Measurements from ENCODE around the gene ABI1. TPM values are rescaled to one million over a fixed set of nuclear protein-coding genes. Genes with fewer than 3 reads are reported as not detected.

The ABI1 gene
- total and polyA plus RNA-seq, 4 donors, result 10.7 to 18.3 (median 14.3) TPM

DNA sequence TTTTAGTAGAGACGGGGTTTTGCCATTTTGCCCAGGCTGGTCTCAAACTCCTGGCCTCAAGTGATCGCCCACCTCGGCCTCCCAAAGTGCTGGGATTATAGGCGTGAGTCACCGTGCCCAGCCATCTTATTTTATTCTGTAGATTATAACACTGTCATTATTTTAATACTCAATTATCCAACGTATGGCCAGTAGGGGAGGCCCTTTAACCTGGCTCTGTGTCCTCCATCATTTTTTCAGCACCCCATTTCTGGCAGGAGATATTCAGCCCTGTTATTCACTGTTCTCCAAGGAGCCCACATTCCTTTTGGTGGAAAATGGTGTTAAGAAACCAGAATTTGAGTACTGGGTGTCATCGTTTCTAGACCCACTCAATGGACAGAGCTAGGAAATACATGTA is 131.8 kb downstream of the ABI1 start:
- H3K4me1 ChIP-seq (ENCODE audit: control insufficient read depth in 4 of 4, insufficient read depth in 4 of 4, low read length in 3 of 4), result peaks cover 2 to 7% (median 4%) of the 10 kb centered on the region in 4 donors
- WGBS, result 95% methylated on average over 7 of the region's 7 CpGs
- H3K27me3 ChIP-seq (ENCODE audit: control insufficient read depth in 4 of 4, insufficient read depth in 4 of 4, low read length in 3 of 4), result no peaks in the 10 kb centered on the region
- no peak for TF ChIP-seq TAF1 (conservative IDR thresholded peaks at IDR 0.05)
- no peak for TF ChIP-seq GABPA (IDR thresholded peaks at IDR 0.05 in 1 of 2, conservative IDR thresholded peaks at IDR 0.05 in 1 of 2)
- TF ChIP-seq NR2F2 (IDR thresholded peaks at IDR 0.05), result no peak
- TF ChIP-seq, protein P1, sequence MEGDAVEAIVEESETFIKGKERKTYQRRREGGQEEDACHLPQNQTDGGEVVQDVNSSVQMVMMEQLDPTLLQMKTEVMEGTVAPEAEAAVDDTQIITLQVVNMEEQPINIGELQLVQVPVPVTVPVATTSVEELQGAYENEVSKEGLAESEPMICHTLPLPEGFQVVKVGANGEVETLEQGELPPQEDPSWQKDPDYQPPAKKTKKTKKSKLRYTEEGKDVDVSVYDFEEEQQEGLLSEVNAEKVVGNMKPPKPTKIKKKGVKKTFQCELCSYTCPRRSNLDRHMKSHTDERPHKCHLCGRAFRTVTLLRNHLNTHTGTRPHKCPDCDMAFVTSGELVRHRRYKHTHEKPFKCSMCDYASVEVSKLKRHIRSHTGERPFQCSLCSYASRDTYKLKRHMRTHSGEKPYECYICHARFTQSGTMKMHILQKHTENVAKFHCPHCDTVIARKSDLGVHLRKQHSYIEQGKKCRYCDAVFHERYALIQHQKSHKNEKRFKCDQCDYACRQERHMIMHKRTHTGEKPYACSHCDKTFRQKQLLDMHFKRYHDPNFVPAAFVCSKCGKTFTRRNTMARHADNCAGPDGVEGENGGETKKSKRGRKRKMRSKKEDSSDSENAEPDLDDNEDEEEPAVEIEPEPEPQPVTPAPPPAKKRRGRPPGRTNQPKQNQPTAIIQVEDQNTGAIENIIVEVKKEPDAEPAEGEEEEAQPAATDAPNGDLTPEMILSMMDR (IDR thresholded peaks at IDR 0.05; ENCODE audit: low read depth, low read length, missing input control), result no peak
- TF ChIP-seq JUND (IDR thresholded peaks at IDR 0.05), result no peak
- TF ChIP-seq EGR1 (IDR thresholded peaks at IDR 0.05; ENCODE audit: low read depth in 2 of 2), result no peak
- TF ChIP-seq, protein P2, sequence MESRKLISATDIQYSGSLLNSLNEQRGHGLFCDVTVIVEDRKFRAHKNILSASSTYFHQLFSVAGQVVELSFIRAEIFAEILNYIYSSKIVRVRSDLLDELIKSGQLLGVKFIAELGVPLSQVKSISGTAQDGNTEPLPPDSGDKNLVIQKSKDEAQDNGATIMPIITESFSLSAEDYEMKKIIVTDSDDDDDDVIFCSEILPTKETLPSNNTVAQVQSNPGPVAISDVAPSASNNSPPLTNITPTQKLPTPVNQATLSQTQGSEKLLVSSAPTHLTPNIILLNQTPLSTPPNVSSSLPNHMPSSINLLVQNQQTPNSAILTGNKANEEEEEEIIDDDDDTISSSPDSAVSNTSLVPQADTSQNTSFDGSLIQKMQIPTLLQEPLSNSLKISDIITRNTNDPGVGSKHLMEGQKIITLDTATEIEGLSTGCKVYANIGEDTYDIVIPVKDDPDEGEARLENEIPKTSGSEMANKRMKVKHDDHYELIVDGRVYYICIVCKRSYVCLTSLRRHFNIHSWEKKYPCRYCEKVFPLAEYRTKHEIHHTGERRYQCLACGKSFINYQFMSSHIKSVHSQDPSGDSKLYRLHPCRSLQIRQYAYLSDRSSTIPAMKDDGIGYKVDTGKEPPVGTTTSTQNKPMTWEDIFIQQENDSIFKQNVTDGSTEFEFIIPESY (IDR thresholded peaks at IDR 0.05), result no peak
- no peak for TF ChIP-seq SP1 (IDR thresholded peaks at IDR 0.05)
- TF ChIP-seq, protein P3, sequence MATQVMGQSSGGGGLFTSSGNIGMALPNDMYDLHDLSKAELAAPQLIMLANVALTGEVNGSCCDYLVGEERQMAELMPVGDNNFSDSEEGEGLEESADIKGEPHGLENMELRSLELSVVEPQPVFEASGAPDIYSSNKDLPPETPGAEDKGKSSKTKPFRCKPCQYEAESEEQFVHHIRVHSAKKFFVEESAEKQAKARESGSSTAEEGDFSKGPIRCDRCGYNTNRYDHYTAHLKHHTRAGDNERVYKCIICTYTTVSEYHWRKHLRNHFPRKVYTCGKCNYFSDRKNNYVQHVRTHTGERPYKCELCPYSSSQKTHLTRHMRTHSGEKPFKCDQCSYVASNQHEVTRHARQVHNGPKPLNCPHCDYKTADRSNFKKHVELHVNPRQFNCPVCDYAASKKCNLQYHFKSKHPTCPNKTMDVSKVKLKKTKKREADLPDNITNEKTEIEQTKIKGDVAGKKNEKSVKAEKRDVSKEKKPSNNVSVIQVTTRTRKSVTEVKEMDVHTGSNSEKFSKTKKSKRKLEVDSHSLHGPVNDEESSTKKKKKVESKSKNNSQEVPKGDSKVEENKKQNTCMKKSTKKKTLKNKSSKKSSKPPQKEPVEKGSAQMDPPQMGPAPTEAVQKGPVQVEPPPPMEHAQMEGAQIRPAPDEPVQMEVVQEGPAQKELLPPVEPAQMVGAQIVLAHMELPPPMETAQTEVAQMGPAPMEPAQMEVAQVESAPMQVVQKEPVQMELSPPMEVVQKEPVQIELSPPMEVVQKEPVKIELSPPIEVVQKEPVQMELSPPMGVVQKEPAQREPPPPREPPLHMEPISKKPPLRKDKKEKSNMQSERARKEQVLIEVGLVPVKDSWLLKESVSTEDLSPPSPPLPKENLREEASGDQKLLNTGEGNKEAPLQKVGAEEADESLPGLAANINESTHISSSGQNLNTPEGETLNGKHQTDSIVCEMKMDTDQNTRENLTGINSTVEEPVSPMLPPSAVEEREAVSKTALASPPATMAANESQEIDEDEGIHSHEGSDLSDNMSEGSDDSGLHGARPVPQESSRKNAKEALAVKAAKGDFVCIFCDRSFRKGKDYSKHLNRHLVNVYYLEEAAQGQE (IDR thresholded peaks at IDR 0.05), result no peak
- no peak for TF ChIP-seq RXRA (IDR thresholded peaks at IDR 0.05)
- TF ChIP-seq HNF4G (IDR thresholded peaks at IDR 0.05), result no peak
- TF ChIP-seq YY1 (IDR thresholded peaks at IDR 0.05), result no peak
- TF ChIP-seq RAD21 (IDR thresholded peaks at IDR 0.05), result no peak
- TF ChIP-seq, protein P4, sequence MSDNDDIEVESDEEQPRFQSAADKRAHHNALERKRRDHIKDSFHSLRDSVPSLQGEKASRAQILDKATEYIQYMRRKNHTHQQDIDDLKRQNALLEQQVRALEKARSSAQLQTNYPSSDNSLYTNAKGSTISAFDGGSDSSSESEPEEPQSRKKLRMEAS (IDR thresholded peaks at IDR 0.05), result no peak
- TF ChIP-seq, protein P5, sequence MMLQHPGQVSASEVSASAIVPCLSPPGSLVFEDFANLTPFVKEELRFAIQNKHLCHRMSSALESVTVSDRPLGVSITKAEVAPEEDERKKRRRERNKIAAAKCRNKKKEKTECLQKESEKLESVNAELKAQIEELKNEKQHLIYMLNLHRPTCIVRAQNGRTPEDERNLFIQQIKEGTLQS (IDR thresholded peaks at IDR 0.05), result no peak
- no peak for TF ChIP-seq HNF4A (conservative IDR thresholded peaks at IDR 0.05)
- TF ChIP-seq FOXA1 (IDR thresholded peaks at IDR 0.05), result no peak
- no peak for TF ChIP-seq FOXA2 (IDR thresholded peaks at IDR 0.05)
- DNase-seq (ENCODE audit: low spot score), result no peak
- no peak overlapping the region for H3K27ac ChIP-seq (ENCODE audit: low read depth in 1 of 2, low read length in 2 of 2)
- peaks cover 0 to 14% (median 10%) of the 10 kb centered on the region in 4 donors for H3K36me3 ChIP-seq (ENCODE audit: control insufficient read depth in 4 of 4, insufficient read depth in 3 of 4, low read depth in 1 of 4, low read length in 3 of 4)
- no peaks in the 10 kb centered on the region for H3K9me3 ChIP-seq (ENCODE audit: control insufficient read depth in 4 of 4, low read length in 3 of 4)
- H3K9ac ChIP-seq (ENCODE audit: low read depth in 1 of 2, low read length in 2 of 2), result no peak overlapping the region
- no peak overlapping the region for H3K4me3 ChIP-seq (ENCODE audit: low read depth in 1 of 3, low read length in 3 of 3)

All from liver (tissue), 9 donors.